H54 (cell line): ENCODE measurements around the gene TPK1.
"Not testable (repeated sequence)": the region's sequence is repeated elsewhere in the genome, so short reads cannot be mapped to it uniquely, and the experiment has no call there.

Source experiments
- DNase-seq: peaks from one replicate; pipeline ENCODE4 v3.0.0; 2011; ENCODE audit warnings: low spot score, mixed read lengths; ENCODE audit not compliant: insufficient read length
- FAIRE-seq: peaks from 3 replicates; lab custom pipeline; 2011; peaks lifted over from hg19 to GRCh38; lab: Jason Lieb, UNC
- POLR2A ChIP-seq: IDR thresholded peaks from 2 replicates; pipeline ENCODE4 v1.6.1; 2011; ENCODE audit warnings: low read depth, mild to moderate bottlenecking, low read length

TPK1 gene

DNA sequence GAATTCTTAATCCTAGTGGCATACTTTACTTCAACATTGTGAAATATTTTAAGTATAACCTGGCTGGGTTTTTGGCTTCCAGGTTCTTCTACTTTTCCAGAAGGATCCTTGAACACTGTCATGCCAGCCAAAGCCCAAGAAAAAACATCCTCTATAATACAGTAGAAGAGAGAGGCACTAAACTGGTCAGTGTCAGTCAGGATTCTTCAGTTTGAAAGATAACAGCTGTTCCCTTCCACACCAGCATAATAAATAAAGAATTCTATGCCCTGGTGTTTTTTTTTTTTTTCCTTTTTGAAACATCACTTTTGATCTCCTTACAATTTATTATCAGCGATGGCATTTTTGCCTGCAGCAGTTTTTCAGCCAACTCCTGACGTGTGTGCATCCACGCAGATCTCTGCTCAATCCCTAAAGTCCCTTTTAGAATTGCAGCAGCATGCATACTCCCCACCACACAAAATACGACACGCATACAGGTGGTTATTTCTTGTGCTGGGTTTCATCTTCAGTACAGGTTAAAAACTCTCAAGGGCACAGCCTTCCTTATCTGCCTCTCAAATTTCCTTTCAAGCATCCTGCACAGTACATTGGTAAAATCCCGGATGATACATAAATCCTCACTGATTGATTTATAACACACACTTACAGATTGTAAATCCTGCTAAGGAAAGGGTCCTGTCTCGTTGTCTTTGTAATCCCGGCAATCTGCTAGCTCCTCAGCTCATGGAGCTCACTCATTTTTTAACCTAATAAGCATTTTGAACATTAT, 100.2 kb downstream of the TPK1 start:
- no peak for DNase-seq

DNA sequence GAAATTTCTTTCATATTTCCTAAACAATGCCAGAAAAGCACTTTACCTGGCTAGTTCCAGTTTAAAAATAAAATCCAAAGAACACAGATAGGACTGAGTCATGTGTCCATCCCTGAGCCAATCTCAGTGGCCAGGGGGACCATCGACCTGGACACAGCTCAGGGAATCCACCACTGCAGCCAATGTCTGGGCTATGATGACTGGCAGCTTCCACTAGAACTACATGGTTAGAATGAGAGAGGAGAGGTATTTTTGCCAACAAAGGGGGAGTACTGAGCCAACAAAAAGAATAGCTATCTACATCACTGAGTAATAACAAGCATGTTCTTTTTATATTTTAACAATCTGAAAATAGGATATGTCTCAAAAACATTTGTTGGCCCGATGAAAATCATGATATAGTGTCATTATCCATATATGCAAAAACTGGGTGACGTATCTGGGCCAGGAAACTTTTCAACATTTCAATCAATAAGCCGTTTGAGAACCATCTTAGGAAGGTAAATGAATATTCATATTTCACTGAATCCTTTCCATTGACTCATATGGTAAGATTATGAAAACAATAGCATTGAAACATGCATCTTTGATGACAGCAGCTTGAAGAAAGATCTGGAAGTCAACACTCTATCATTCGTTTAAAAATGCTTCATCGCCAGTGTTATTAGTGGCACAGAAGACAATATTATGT, 104.0 kb downstream of the TPK1 start:
- FAIRE-seq (no peak), DNase-seq (no peak)
- TF ChIP-seq POLR2A = no peak

More for the DNA sequence above, 100.2 kb downstream of the TPK1 start:
- TF ChIP-seq POLR2A = no peak
- no peak for FAIRE-seq

DNA sequence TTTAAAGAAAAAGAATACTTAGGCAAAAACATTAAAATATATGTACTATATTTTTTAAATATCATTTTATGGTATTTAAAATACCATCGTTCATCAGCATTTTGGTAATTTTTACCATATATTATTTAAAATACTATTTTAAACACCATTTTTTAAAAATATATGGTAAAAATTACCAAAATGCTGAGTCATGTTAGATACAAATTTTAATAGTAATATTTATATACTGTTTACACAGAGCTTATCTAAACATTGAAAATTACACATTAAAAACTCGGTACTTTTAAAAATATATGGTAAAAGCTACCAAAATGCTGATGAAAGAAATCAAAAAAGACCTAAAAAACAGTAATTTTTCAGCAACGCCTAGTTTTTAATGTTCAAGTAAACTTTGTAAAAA, 105.6 kb downstream of the TPK1 start:
- DNase-seq (no peak), FAIRE-seq (no peak)
- TF ChIP-seq POLR2A = no peak

DNA sequence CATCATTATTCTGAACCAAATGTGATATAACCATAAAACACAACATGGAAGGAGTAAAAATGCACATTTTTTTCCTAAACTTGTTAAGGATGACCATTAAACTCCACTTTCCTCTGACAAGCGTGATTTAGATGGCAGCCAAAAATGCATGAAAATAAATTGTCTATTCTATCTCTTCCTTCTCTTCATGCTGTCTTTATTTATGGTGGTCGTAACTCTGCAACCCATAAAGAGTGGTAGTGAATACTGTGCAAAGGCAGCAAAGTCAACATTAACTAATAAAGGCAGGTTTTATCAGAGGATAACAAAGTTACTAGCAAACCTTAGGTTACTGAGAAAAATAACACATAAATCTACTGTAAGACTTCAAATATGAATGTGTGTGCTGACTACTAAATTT, 106.6 kb downstream of the TPK1 start:
- FAIRE-seq (no peak), DNase-seq (no peak)
- no peak for TF ChIP-seq POLR2A

DNA sequence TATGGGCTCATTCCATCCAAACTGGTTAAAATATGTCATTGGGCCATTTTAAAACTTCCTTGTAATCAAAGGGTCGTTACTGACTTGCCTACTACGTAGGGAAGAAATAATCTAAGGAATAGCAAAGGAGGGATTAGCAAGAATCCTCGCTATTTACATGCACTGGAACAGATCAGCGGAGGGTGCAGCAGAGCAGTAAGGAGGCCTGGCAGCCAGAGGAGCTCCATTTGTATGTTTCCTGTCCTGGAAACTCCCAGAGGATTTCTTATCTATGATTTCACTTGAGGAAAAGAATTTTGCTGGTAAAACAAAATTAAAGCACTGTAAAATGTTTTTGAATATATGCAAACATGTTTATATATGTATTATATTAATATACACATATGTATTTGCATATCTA, 107.3 kb downstream of the TPK1 start:
- no peak for TF ChIP-seq POLR2A
- FAIRE-seq (no peak), DNase-seq (no peak)

DNA sequence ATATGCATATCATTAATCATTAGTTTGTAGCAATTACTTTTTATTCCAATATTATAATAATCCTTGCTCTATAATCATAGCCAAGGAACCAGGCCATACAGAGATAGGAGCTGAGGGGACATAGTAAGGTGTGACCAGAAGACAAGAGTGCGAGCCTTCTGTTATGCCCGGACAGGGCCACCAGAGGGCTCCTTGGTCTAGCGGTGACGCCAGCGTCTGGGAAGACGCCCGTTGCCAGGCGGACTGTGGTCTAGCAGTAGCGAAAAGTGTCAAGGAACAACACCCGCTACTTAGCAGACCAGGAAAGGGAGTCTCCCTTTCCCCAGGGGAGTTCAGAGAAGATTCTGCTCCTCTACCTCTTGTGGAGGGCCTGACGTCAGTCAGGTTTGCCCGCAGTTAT, 109.0 kb downstream of the TPK1 start:
- not testable (repeated sequence) for FAIRE-seq, DNase-seq

DNA sequence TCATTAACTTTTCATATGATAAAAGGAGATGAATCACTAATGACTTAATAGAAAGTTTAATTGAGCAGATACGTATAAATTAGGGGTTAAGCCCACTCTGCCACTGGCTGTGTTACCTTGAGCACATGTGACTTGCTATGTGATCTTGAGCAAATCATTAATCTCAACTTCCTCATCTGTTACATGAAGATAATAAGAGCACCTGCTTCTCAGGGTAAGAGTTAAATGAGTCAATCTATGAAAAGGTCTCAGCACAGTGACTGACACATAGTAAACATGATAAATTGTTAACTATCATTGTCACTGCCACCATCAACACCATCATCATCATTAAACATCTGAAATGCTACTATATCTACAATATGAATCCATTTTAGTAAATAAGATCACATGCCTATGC, 110.8 kb downstream of the TPK1 start:
- no peak for DNase-seq
- no peak for TF ChIP-seq POLR2A
- no peak for FAIRE-seq

DNA sequence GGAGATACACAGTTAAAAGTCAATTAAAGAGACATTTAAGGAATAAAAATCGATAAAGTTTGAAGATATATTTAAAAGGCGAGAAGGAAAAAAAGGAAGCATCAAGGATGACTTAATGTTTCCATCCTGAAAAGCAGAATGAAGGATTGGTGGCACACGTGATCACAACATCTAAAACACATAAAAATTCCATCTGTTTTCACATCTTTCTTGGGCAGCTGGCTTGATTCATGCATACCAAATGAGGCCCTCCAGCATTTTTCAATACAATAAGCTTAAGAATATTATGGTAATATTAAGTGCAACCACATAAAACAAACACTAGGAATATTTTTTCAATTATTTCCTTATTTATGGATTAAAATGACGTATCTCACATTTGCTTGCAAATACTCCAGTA, 112.6 kb downstream of the TPK1 start:
- FAIRE-seq (no peak), DNase-seq (no peak)
- TF ChIP-seq POLR2A = no peak

DNA sequence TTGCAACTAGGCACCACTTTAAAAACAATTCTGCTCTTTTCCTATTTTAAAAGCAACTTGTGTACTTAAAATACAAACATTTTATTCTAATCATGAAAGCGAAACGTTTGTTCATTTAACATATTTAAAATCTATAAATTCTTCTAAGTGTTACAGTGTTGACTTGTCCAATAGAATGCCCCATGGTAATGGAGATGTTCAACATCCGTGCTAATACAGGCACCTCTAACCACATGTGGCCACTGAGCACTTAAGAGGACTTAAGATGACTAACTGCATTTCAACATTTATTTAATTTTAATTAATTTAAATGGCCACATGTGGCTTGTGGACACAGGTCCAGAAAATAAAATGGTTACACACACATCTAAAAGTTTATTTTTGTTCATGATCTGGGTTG, 115.1 kb downstream of the TPK1 start:
- TF ChIP-seq POLR2A = no peak
- no peak for FAIRE-seq
- DNase-seq = no peak

DNA sequence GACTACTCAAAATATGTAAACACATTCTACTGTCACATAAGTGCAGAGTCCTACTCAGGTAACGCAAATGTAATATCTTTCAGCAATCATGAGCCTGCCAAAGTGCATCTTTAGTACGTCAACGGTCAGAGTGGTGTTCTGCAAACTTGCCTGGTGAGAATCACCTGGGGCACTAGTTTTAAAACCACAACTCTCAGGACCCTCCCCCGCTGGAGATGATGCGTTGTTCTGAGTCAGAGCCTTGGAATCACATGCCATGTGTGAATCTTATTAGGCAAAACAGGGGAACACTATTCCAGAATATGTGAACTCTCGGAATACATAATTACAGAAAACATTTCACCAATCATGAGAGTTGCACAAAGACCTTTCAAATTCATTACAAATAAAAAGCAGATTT, 115.7 kb downstream of the TPK1 start:
- FAIRE-seq (peak; percentile 92), DNase-seq (peak; percentile 8)
- no peak for TF ChIP-seq POLR2A

DNA sequence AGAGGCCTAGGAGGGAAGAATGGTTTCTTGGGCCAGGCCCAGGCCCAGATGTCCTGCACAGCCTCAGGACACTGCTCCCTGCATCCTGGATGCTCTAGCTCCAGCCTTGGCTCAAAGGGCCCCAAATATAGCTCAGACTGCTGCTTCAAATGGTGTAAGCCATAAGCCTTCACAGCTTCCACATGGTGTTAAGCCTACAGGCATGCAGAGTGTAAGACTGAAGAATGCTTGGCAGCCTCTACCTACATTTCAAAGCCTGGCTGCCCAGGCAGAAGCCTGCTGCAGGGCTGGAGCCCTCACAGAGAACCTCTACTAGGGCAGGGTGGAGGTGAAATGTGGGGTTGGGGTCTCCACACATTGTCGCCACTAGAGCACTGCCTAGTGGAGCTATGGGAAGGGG, 118.1 kb downstream of the TPK1 start:
- no peak for TF ChIP-seq POLR2A
- no peak for FAIRE-seq
- no peak for DNase-seq

DNA sequence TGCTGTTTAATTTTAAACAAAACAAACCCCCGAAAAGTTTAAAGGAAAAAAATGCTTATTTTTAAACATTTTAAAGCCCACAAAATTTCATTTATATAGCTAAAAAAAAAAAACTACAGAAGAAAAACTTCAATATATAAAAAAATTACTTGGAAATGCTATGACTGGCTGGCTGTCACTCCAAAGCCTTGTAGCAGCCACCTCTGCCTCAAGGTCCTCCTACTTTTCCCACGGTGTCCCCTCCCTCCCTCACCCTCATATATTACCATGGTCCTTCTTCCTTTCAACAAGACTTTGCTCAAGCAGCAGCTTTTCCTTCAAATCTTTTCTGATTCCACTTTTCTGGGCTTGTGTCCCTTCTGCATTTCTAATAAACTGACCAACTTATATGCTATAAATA, 122.0 kb downstream of the TPK1 start:
- no peak for FAIRE-seq
- peak; percentile 5 for DNase-seq
- TF ChIP-seq POLR2A = no peak

DNA sequence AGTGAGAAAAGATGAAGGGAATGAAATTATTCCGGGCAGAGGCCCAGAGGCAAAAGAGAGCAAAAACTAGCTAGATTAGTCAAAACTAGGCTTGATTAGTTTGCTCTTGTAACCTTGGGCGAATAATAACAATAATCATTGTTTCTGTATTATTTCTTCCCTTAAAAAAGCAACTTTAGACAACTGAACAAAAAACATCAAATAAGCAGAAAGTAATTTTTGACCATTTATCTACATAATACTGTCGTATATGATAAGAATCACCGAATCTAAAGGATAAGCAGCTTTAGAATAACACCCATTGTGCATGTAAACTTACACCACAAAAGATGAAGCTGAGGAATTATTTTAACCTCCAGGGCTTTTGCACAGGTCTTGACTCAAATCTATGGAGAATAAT, 125.1 kb downstream of the TPK1 start:
- no peak for FAIRE-seq
- no peak for TF ChIP-seq POLR2A
- DNase-seq = no peak

DNA sequence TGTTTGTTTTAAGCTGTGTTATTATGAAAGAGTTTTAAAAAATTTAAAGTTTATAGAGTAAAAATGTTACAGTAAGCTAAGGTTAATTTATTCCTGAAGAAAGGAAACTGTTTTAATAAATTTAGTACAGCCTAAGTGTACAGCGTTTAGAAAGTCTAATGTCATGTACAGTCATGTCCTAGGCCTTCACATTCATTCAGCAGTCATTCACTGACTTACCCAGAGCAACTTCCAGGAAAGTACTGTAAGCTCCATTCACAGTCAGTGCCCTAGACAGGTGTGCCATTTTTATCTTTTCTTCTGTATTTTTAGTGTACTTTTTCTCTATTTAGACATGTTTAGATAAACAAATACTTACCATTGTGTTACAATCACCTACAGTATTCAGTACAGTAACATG, 126.8 kb downstream of the TPK1 start:
- FAIRE-seq = no peak
- TF ChIP-seq POLR2A = no peak

DNA sequence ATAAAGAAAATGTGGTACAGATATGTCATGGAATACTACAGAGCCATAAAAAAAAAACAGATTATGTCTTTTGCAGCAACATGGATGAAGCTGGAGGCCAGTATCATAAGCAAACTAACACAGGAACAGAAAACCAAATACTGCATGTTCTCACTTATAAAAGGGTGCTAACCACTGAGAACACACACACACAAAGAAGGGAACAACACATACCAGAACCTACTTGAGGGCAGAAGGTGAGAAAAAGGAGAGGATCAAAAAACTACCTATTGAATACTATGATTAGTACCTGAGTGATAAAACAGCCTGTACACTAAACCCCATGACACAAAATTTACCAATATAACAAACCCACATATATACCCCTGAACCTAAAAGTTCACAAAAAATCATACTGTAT, 144.6 kb downstream of the TPK1 start:
- no peak for FAIRE-seq
- no peak for TF ChIP-seq POLR2A
- no peak for DNase-seq

More for the DNA sequence above, 126.8 kb downstream of the TPK1 start:
- DNase-seq = no peak
